AML-193 (cell line): ENCODE data around the gene NRSN2.
A peak's percentile ranks its signal among the peaks of the same experiment; 100 is the strongest.
"Not testable (repeated sequence)": the region's sequence is repeated elsewhere in the genome, so short reads cannot be mapped to it uniquely, and the experiment has no call there.

Experiments
- DNase-seq, 2 experiments: peaks; one replicate each; lab custom pipeline; 2025; lab: John Stamatoyannopoulos, UW

Gene NRSN2

DNA sequence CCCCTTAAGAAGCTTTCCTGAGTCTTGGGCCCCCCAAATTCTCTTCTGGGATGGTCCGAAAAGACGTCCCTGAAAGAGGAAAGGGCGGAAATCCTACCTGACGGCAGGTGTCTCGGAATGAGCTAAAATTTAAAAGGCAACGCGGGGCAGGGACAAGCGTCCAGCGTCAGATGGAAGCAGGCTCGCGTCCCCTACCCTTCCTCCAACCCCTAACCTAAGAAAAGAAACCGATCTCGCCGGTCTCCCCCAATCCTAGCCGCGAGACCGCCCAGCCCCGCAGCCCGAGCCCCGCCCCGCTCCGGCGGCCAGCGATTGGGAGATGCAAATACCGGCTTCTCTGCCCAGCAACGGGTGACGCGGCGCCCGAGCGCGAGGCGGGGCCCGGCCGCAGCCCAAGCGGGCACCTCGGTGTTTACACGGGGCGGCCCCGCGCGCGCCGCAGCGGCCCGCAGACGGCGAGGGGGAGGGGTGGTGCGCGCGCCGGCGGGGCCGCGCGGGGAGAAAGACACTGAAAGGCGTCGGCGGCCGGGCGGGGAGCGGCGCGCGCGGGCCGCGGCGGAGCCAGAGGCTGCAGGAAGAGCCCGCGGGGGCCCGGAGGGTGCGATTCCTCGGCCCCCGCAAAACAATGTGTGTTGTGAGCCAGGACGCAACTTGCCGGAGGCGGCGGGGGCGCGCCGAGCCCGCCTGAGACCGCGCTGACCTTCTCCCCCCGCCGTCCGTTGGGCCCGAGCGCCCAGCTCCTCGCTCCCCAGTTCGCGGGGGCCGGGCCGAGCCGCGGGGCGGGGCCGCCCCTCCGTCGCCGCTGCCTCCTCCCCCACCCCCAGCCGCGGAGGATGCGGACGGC lies 21.6 kb upstream of the NRSN2 start, which contains the start of gene SOX12:
TSS of gene SOX12 (plus strand) at position 508 of the 844 bp plus-strand sequence. CDS start 373 bp downstream, outside the sequence.
- peak; percentile 82 to 88 for DNase-seq

- peak; percentile 17 to 37 for DNase-seq
Observed at GRCh38 chr20:325889-326644, 20.8 kb upstream of the NRSN2 start.

DNA sequence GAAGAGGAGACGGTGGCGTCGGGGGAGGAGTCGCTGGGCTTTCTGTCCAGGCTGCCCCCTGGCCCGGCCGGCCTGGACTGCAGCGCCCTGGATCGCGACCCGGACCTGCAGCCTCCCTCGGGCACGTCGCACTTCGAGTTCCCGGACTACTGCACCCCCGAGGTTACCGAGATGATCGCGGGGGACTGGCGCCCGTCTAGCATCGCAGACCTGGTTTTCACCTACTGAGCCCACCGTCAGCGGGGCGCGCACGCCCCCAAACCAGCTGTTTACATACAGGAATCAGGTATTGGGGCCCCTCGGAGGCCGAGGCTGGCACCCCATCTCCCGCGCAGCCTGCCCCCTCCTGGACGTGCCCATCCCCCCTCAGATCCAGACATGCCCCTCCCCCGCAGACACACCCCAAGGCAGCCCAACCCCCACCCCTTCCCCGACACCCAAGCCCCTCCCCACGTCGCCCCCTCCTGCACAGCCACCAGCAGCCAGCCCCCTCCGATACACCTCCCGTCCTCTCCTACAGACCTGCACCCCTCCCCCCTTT lies 20.2 kb upstream of the NRSN2 start:
- DNase-seq: no peak

DNA sequence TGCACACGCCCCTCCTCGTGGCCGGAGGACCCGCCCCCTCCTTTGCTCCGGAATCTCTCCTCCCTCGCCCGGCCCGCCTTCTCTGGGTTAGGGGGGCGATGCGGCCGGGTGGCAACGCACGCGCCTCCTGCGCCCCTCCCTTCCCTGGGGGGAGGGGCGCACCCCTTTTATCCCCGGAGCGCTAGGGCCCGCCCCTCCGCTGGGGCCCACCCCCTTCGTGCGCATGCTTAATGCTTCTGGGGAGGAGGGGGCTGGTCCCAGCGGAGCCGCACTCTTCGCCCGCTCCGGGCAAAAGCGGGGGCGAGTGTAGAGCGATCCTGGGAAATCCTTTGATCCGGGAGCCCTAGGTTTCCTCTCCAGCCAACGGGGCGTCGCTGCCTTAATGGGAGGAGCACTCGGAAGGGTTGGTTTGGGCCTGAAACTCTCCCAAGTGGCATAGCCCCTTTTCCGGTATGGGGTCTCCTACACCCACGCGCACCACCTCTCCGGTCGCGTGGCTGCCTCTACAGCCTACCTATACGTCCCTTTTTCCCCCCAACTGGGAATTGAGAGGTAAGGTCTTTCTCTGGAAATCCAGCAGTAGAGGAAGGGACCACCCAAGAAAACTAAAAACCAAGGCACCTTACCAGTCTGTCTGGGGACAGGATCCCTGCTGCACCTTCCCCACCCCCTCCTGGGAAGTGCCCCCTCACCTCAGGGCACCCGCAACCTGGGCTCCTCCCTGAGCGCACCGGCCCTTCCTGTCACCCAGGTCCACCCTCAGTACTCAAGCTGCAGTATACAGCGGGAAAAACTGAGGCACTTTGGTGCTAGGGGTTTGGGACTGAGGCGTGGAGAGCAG lies 19.5 kb upstream of the NRSN2 start:
- DNase-seq: peak; percentile 63 to 82

DNA sequence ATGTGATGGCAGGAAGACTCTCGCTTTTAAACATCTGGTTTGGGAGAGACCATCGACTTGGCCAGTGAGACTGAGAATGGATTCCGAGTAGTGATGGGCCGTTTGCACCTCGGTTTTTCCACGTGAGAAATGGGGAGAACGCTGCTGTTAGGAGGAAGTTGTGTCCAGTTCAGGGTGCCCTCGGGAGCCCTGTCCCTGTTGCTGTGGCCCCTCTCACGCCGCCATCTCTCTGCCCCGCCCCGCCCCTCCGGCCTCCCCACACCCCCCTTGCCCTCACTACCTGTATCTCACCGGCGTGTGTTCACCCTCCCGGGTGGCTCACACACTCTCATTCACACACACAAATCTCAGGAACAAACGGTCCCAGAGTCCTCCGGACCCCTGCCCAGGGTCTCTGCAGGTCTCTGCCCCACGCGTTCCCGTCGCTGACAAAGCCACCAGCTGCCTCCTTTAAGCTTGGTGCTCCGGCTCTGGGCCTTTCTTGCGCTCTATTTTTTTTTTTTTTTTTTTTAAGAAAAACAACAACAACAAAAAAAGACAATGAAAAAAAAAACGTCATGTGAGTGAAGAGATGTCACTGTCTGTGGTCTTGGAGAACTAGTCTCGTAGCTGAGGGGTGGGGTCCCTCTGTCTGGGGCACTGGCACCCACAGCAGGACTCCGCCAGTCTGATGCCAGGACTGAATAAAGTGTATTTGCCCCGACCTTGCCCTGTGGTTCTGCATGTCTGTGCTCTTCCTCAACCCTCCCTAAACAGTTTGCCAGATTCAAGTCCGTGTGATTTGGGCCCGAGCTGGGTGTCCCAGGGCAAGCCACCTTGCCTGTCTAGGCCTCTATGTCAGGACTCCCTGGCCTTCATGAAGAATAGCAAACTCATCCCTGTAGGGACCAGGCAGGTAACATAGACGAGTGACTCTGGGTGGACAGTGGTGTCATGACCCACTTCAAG lies 18.6 kb upstream of the NRSN2 start:
- no peak for DNase-seq

DNA sequence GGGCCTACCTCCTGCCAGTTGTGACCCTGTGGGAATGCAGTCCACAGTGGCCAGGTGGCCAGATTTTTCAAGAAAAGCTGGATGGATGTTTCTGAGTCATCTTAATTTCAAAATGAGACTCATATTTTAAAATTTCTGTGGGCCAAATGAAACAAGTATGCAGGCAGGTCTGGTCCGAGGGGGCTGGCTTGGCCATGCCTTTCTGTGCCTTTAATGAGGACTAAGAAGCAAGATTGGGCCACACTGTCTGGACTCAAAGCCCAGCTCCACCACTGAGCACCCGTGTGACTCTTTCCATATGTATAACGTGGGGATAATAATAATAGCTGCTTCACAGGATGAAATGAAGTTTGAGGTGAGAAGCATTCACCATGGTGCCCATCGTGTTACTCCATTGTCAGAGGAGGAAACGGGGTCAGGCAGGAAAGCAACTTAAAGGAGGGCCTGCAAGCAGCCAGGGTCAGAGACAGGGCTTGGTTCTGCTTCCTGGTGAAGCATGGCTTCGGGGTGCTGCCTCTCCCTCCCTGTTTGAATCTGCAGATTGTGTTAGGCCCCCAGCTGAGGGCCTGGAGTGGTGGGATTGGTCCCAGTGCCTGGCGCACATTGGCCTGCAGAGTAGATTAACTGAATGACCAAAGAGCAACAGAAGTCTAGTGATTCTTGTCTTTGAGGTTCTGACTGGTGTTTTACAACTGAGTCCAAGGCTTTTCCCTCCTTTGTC lies 17.8 kb upstream of the NRSN2 start:
- DNase-seq: no peak

- no peak for DNase-seq
Observed at GRCh38 chr20:329851-330232, 17.1 kb upstream of the NRSN2 start.

DNA sequence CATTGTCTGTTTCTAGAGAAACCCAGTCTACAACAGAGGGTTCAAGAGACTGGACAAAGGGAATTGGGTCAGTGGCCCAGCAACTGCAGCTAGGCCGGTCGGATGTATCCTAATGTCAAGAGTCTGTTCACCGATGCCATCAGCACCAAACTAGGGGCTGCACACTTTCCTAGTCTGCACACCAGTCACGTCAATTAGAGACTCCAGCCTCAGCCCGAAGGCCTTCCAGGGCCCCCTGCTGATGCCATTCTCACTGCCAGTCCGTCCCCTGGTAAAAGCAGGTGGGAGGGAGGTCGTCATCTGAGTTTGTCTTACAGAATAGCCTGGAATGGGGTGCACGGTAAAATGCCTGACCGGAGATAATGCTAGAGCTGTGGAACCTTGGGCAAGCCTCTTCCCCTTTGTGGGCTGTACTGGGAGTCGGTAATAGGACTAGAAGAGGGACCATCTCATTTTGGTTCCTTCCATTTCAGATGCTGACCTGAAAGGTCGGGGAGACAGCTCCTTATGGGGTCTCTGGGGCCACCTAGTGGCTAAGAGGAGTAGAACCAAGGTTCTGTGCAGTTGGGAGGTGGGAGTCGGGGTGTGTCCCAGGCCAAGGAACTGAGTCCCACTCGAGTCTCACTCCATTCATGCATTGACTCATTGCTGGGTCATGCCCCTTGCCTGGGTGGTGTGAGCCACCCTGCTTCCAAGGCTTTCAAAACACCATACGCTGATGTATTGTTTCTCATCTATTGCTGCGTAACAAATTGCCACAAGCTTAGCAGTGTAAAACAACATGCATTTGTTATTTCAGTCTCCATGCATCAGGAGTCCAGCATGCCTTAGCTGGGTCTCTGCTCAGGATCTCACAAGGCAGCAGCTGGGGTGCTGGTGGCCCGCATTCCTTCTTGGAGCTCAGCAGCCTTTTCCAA lies 16.4 kb upstream of the NRSN2 start:
- DNase-seq: peak; percentile 87 to 89

DNA sequence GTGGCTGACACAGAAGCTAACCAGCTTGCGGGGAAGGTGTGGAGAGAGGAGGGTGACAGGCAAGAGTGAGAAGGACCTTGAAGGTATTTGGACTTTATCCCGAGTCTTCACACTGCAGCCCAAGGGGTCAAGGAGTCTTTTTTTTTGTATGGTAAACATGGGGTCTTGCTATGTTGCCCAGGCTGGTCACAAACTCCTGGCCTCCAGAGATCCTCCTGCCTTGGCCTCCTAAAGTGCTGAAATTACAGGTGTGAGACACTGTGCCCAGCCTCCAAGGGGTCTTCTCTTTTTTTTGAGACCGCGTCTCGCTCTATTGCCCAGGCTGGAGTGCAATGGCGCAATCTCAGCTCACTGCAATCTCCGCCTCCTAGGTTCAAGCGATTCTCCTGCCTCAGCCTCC lies 12.3 kb upstream of the NRSN2 start:
- no peak for DNase-seq

GRCh38 chr20:336040-336439 lies 10.9 kb upstream of the NRSN2 start:
- DNase-seq: not testable (repeated sequence)

GRCh38 chr20:341682-342081 lies 5.2 kb upstream of the NRSN2 start:
- peak; percentile 13 to 19 for DNase-seq

- DNase-seq: no peak
Observed at GRCh38 chr20:343107-343506, 3.8 kb upstream of the NRSN2 start.

- DNase-seq: no peak
Observed at GRCh38 chr20:346033-346639, 775 bp upstream of the NRSN2 start.

GRCh38 chr20:347317-347639 lies 367 bp downstream of the NRSN2 start:
- DNase-seq: no peak

DNA sequence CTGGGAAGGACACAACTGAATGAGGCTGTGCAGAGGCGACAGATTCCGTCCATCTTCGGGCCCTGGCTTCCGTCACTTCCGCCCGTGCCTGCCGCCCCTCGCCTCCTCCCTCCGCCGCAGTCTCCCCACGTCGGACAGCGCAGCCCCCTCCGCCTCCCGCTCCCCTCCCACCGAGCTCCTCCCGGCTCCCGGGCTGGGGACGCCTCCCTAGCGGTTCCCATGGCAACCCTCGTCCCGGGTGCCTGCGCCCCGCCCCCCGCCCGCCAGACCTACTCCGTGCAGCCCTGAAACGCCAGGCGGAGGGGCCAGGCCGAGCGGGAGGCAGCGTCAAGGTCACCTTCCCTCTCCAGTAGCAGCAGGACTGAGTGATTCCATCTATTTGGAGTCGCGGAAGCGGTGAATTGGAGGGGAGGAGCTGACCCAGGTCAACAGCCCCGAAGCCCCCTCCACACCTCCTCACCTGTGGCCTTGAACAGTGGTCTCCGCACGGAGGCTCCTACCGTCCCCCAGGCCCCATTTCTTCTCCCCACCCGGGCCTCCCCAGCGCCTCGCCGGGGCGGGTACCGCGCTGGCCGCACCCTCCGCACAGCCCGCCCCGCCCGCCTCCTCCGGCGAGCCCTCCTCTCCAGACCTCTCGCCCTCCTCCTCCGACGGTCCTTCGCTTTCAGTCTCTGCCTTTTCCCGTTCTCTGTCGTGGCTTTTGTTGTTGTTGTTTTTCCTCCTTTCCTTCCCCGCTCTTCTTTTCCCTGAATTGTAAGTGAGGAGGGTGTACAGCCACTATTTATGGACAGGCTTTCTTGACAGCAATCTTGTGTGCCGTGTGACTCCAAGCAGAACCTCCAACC lies 951 bp downstream of the NRSN2 start:
- DNase-seq: peak in 1 of 2 experiments; percentile 21

DNA sequence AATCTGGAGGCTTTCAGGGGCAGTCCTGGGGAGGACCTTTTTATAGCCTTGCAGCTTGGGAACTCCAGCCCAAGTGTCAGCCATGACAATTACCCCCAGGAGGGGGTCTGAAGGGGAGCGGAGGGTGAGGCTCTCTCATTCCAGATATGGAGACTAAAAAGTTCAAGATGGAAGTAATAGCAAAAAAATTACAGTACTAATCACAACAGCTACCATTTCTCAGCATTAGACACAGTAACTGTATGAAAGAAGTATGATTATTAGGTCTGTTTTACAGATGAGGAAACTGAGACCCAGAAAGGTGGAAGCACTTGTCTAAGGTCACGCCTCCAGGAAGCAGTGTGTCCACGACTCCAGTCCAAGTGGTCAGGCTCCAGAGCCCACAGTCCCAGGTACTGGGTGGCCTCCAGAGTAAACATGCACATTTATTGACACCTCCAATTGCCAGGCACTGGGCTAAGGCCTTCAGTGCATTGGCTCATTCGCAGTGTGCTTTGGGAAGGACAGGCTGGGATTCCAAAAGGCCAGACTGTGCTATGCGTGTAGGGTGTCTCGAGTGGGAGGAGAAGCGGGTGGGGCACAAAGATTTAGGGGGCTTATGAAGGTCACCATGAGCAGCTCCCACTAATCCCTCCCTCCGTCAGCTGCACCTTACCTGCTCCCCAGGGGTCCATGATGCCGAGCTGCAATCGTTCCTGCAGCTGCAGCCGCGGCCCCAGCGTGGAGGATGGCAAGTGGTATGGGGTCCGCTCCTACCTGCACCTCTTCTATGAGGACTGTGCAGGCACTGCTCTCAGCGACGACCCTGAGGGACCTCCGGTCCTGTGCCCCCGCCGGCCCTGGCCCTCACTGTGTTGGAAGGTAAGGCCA lies 2.3 kb downstream of the NRSN2 start:
- no peak for DNase-seq

GRCh38 chr20:353166-353565 lies 6.3 kb downstream of the NRSN2 start:
- DNase-seq: no peak
